Neural cell (in vitro differentiated cells): ENCODE results near the gene PPFIA3.
"Not testable (repeated sequence)": the region's sequence is repeated elsewhere in the genome, so short reads cannot be mapped to it uniquely, and the experiment has no call there.

Experiments used
- CTCF ChIP-seq: fragments of 450-650 bp; IDR thresholded peaks from 2 replicates; pipeline ENCODE4 v1.5.1; 2014; ENCODE audit warnings: antibody characterized with exemption, mild to moderate bottlenecking, moderate library complexity; ENCODE audit not compliant: poor library complexity, severe bottlenecking
- EP300 ChIP-seq: fragments of 450-650 bp; conservative IDR thresholded peaks from 2 replicates; pipeline ENCODE4 v1.6.1; 2014; ENCODE audit warnings: antibody characterized with exemption, mild to moderate bottlenecking, moderate library complexity; ENCODE audit not compliant: poor library complexity, severe bottlenecking
- EZH2 ChIP-seq: fragments of 200-600, 300-800 bp; shearing (Covaris generic), sonication (generic); IDR thresholded peaks from 2 replicates; pipeline ENCODE4 v1.6.1; 2014; ENCODE audit warnings: antibody characterized with exemption, low read length, borderline replicate concordance, mild to moderate bottlenecking; ENCODE audit not compliant: insufficient read depth, poor library complexity, severe bottlenecking
- MXI1 ChIP-seq: fragments of 450-650 bp; conservative IDR thresholded peaks from 2 replicates; pipeline ENCODE4 v1.6.1; 2014; ENCODE audit warnings: antibody characterized with exemption, mild to moderate bottlenecking; ENCODE audit not compliant: poor library complexity, severe bottlenecking
- POLR2AphosphoS5 ChIP-seq: IDR thresholded peaks from 2 replicates; pipeline ENCODE4 v1.6.1; 2012
- REST ChIP-seq: IDR thresholded peaks from 2 replicates; pipeline ENCODE4 v1.6.1; 2012; ENCODE audit warnings: borderline replicate concordance
- TAF1 ChIP-seq: IDR thresholded peaks from 2 replicates; pipeline ENCODE4 v1.6.1; 2012; ENCODE audit warnings: low read depth

GRCh38 chr19:49123285-49123684 is 3.9 kb downstream of the PPFIA3 start:
- TF ChIP-seq CTCF, EZH2, MXI1, POLR2AphosphoS5, EP300, TAF1, REST: not testable (repeated sequence)
